Memory B cell (primary cell): ENCODE results near the gene KRTAP4-4.

ENCODE experiments used
- ATAC-seq: fragments of 150-1000 bp; cut with Tn5 transposase; 2 replicates; pipeline ENCODE4 v1.10.0; 2021; ENCODE audit warnings: low read depth, mild to moderate bottlenecking, moderate library complexity
- DNase-seq, 2 donors: peaks; one replicate each; pipeline ENCODE4 v3.0.0; 2022; ENCODE audit warnings: low spot score in 2 of 2
- H3K27ac Mint-ChIP-seq: one replicate; pipeline ENCODE4 v1.8.0; 2022; ENCODE audit warnings: mild to moderate bottlenecking, moderate library complexity, mixed read lengths
- H3K27me3 Mint-ChIP-seq: one replicate; pipeline ENCODE4 v1.8.0; 2022; ENCODE audit warnings: mixed read lengths
- H3K36me3 Mint-ChIP-seq: one replicate; pipeline ENCODE4 v1.8.0; 2022; ENCODE audit warnings: mild to moderate bottlenecking, mixed read lengths
- H3K4me1 Mint-ChIP-seq: one replicate; pipeline ENCODE4 v1.8.0; 2022; ENCODE audit warnings: mixed read lengths
- H3K4me3 Mint-ChIP-seq: one replicate; pipeline ENCODE4 v1.8.0; 2022; ENCODE audit warnings: mild to moderate bottlenecking, moderate library complexity, mixed read lengths
- H3K9me3 Mint-ChIP-seq: one replicate; pipeline ENCODE4 v1.8.0; 2022; ENCODE audit warnings: mixed read lengths

The KRTAP4-4 gene

DNA sequence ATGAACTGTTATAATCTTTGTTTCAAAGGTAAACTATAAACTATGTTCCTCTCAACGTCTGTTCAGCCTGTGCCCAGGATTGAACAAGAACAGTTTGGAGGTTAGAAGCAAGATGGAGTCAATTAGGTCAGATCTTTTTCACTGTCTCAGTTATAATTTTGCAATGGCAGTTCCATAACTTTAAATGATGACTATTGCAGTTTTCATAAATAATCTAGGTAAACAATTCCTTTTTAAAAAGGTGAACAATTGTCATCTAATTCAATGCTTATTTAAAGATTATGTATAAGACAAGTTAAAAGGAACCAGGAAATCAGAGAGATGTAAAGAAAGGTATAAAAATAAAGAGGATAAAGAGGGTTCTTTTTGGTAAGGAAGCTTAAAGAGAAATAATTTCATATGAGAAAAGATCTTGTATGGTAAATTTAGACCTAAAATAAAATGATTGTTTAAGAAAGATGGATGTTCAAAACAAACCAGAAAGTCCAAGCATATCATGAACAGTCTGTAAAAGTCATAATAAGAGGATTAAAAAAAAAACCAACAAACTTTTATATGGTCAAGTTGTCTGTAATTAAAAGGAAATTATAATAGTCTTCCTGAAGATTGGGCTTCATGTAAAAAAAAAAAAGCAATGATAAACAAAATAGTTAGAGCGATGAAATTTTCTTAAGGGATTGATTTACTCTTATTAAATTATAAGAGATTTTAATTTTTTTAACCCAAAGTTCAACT, 49.2 kb downstream of the KRTAP4-4 start:
- Mint-ChIP-seq H3K4me3 (no peak overlapping the region), H3K27ac (no peak overlapping the region), H3K9me3 (peaks cover 3% of the 10 kb centered on the region), H3K4me1 (peaks cover 11% of the 10 kb centered on the region), H3K36me3 (peaks cover 2% of the 10 kb centered on the region), H3K27me3 (no peaks in the 10 kb centered on the region)
- ATAC-seq (no peak), DNase-seq (no peak)
